HEK293T (cell line): ENCODE measurements around the gene PAFAH1B1.

ENCODE experiments used
- FOXA1 ChIP-seq: fragments of 450-650 bp; IDR thresholded peaks from 2 replicates; pipeline ENCODE4 v1.6.1; 2016; ENCODE audit warnings: mild to moderate bottlenecking
- FOXK2 ChIP-seq: fragments of 450-650 bp; IDR thresholded peaks from 2 replicates; pipeline ENCODE4 v1.6.1; 2016; ENCODE audit warnings: mild to moderate bottlenecking
- FOXM1 ChIP-seq: fragments of 450-650 bp; IDR thresholded peaks from 2 replicates; pipeline ENCODE4 v1.6.1; 2017; ENCODE audit warnings: mild to moderate bottlenecking, borderline replicate concordance
- LEF1 ChIP-seq: fragments of 450-650 bp; IDR thresholded peaks from 2 replicates; pipeline ENCODE4 v1.6.1; 2017; ENCODE audit warnings: mild to moderate bottlenecking, borderline replicate concordance
- NFRKB ChIP-seq: fragments of 450-650 bp; IDR thresholded peaks from 2 replicates; pipeline ENCODE4 v1.6.1; 2016; ENCODE audit warnings: mild to moderate bottlenecking, moderate library complexity
- TARDBP ChIP-seq: fragments of 450-650 bp; IDR thresholded peaks from 2 replicates; pipeline ENCODE4 v1.6.1; 2016

GRCh38 chr17:2684549-2684948 is 91.1 kb downstream of the PAFAH1B1 start:
- TF ChIP-seq TARDBP (no peak), FOXM1 (no peak), FOXK2 (no peak), FOXA1 (no peak), LEF1 (no peak), NFRKB (no peak)
